Spleen (tissue), 7 donors: Measurements from ENCODE around the gene NOD1.

Experiments used
- POLR2A ChIP-seq, 3 donors: fragments of 450-650 bp; IDR thresholded peaks; one replicate each; pipeline ENCODE4 v1.5.1; 2017; ENCODE audit warnings: antibody characterized with exemption in 3 of 3, mild to moderate bottlenecking in 1 of 3
- POLR2AphosphoS5 ChIP-seq, 3 donors: sonication (generic); formaldehyde crosslinking; IDR thresholded peaks; one replicate each; pipeline ENCODE4 v1.5.1; 2017; ENCODE audit warnings: antibody characterized with exemption in 3 of 3
- TF ChIP-seq, protein P1 (sequence below), 11 experiments: fragments of 200-600 bp in 7 of 11; fragments of 450-650 bp in 4 of 11; sonication (generic) in 4 of 11; IDR thresholded peaks in 8 of 11; conservative IDR thresholded peaks in 3 of 11; 1 replicate in 7 of 11; 2 replicates in 4 of 11; pipeline versions ENCODE4 v1.4.0 to v1.8.0; 2016 to 2021; ENCODE audit warnings: antibody characterized with exemption in 11 of 11, inconsistent platforms in 4 of 11, mild to moderate bottlenecking in 1 of 11
- donor health status: DM: no; HTN: no; CAD: no; lungs with moderate emphysema.
- donor health status: DM: no; HTN: no; CAD: no.
- donor health status: DM: no; HTN: no; CAD: no.

DNA sequence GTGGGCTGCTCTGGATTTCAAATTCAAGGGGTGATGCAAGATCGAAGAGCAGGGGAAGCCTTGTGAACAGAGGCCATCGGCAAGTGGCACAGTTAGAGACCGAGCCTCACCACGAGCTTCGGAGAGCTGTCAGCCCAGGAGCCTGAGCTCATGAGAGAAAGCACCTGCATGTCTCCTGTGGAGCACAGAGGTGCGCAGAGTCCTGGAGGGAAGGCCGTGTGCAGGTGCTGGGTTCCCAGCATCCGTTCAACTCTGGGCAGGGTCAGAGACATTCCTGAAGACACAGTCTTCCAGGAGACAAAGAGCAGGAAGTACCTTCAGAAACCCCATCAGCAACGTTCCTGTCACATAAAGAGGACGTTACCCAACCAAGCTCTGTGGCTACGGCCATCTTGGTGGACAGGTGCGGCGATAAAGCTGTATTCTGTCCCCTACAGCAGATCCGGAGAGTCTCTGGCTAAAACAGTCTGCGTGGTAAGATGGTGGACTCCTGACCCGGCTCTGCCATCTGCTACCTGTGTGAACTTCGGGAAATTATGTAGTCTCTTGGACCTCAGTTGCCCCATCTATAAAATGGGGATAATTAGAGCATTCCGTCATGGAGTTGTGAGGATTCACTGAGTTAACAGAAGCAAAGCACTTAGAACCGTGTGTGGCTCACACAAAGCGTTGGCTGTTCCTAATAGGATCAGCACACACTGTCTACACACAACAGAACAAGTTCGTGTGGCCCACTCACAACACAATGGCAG, 40.6 kb downstream of the NOD1 start:
- TF ChIP-seq, protein P1, sequence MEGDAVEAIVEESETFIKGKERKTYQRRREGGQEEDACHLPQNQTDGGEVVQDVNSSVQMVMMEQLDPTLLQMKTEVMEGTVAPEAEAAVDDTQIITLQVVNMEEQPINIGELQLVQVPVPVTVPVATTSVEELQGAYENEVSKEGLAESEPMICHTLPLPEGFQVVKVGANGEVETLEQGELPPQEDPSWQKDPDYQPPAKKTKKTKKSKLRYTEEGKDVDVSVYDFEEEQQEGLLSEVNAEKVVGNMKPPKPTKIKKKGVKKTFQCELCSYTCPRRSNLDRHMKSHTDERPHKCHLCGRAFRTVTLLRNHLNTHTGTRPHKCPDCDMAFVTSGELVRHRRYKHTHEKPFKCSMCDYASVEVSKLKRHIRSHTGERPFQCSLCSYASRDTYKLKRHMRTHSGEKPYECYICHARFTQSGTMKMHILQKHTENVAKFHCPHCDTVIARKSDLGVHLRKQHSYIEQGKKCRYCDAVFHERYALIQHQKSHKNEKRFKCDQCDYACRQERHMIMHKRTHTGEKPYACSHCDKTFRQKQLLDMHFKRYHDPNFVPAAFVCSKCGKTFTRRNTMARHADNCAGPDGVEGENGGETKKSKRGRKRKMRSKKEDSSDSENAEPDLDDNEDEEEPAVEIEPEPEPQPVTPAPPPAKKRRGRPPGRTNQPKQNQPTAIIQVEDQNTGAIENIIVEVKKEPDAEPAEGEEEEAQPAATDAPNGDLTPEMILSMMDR (IDR thresholded peaks at IDR 0.05 in 8 of 11, conservative IDR thresholded peaks at IDR 0.05 in 3 of 11), result no peak
- TF ChIP-seq POLR2A (IDR thresholded peaks at IDR 0.05) (no peak), POLR2AphosphoS5 (IDR thresholded peaks at IDR 0.05) (no peak)
